ENCODE results near the gene ACBD5. TPM values are rescaled to one million over a fixed set of nuclear protein-coding genes. Genes with fewer than 3 reads are reported as not detected.
"Not testable (repeated sequence)": the region's sequence is repeated elsewhere in the genome, so short reads cannot be mapped to it uniquely, and the experiment has no call there.

ACBD5 gene
- 14.8 TPM for total RNA-seq (ENCODE audit: unreplicated experiment)
- long read RNA-seq, partial matches to known transcripts: 0 of 4 reads
- long read RNA-seq, other reads (novel, unspliced or antisense): 3 of 4 reads

DNA sequence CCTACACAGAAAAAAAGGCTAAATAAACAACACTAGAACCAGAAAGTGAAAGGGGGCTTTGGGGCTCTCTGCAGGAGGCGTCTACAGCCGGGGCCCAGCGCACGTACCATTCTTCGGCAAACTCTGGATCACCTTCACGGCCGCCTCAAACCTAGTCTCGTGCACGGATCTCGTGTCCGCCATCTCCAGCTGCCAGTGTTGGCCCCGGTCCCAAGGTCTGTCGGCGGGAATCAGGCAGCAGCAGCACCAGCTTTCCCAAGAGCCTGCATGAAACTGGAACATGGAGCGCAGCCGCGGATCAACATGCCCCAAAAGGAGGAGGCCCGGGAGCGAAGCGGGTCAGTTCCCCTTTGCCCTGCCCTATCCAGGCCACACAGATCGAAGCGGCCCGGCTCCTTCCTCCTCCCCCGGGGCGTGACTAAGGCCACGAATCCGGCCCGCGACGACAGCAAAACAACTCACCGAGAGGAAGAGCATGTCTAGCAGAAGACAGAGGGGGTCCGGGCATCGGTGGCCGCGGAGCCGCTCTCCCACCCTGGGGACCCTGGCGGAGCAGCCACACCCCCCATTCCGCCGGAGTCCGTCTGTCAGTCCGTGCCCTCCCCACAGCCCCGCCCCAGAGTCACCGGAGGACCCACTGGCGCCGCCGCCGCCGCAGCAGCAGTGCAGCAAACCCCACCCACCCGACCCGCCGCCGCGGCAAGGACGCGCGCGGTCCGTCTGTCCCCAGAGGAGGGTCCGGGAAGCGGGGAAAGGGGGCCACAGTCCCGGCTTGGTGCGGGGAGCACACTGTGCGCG is at the start of gene ACBD5:
Gene ACBD5, minus strand, starts transcription at position 586 of the 798 bp plus-strand sequence. Its CDS starts 109 bp downstream, at position 477.
- TF ChIP-seq, protein P1, sequence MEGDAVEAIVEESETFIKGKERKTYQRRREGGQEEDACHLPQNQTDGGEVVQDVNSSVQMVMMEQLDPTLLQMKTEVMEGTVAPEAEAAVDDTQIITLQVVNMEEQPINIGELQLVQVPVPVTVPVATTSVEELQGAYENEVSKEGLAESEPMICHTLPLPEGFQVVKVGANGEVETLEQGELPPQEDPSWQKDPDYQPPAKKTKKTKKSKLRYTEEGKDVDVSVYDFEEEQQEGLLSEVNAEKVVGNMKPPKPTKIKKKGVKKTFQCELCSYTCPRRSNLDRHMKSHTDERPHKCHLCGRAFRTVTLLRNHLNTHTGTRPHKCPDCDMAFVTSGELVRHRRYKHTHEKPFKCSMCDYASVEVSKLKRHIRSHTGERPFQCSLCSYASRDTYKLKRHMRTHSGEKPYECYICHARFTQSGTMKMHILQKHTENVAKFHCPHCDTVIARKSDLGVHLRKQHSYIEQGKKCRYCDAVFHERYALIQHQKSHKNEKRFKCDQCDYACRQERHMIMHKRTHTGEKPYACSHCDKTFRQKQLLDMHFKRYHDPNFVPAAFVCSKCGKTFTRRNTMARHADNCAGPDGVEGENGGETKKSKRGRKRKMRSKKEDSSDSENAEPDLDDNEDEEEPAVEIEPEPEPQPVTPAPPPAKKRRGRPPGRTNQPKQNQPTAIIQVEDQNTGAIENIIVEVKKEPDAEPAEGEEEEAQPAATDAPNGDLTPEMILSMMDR (IDR thresholded peaks at IDR 0.05; ENCODE audit: unreplicated experiment): no peak
- peaks cover 9% of the 10 kb centered on the region for H3K27me3 Mint-ChIP-seq (ENCODE audit: unreplicated experiment)

GRCh38 chr10:27285093-27285492 is 44.5 kb upstream of the ACBD5 start:
- Mint-ChIP-seq H3K9me3 (ENCODE audit: unreplicated experiment) (no peaks in the 10 kb centered on the region), H3K27ac (ENCODE audit: unreplicated experiment) (no peak overlapping the region), H3K4me1 (ENCODE audit: unreplicated experiment) (no peaks in the 10 kb centered on the region), H3K27me3 (ENCODE audit: unreplicated experiment) (peaks cover 3% of the 10 kb centered on the region), H3K36me3 (ENCODE audit: low read depth, unreplicated experiment) (peaks cover 6% of the 10 kb centered on the region), H3K4me3 (ENCODE audit: unreplicated experiment) (no peak overlapping the region)
- no peak for DNase-seq (ENCODE audit: low spot score)
- TF ChIP-seq, protein P1 (IDR thresholded peaks at IDR 0.05; ENCODE audit: unreplicated experiment): no peak

More for the DNA sequence above, at the start of gene ACBD5:
- Mint-ChIP-seq H3K36me3 (ENCODE audit: low read depth, unreplicated experiment) (no peaks in the 10 kb centered on the region), H3K4me1 (ENCODE audit: unreplicated experiment) (peaks cover 11% of the 10 kb centered on the region), H3K9me3 (ENCODE audit: unreplicated experiment) (no peaks in the 10 kb centered on the region), H3K4me3 (ENCODE audit: unreplicated experiment) (peak within 1 kb of the TSS; percentile 95), H3K27ac (ENCODE audit: unreplicated experiment) (peak within 1 kb of the TSS; percentile 86)
- DNase-seq (ENCODE audit: low spot score): peak; percentile 79

GRCh38 chr10:27276581-27276980 is 36.0 kb upstream of the ACBD5 start:
- H3K27ac Mint-ChIP-seq (ENCODE audit: unreplicated experiment): no peak overlapping the region
- no peaks in the 10 kb centered on the region for H3K9me3 Mint-ChIP-seq (ENCODE audit: unreplicated experiment)
- no peaks in the 10 kb centered on the region for H3K36me3 Mint-ChIP-seq (ENCODE audit: low read depth, unreplicated experiment)
- no peaks in the 10 kb centered on the region for H3K27me3 Mint-ChIP-seq (ENCODE audit: unreplicated experiment)
- H3K4me3 Mint-ChIP-seq (ENCODE audit: unreplicated experiment): no peak overlapping the region
- no peak for DNase-seq (ENCODE audit: low spot score)
- no peaks in the 10 kb centered on the region for H3K4me1 Mint-ChIP-seq (ENCODE audit: unreplicated experiment)
- TF ChIP-seq, protein P1 (IDR thresholded peaks at IDR 0.05; ENCODE audit: unreplicated experiment): no peak

DNA sequence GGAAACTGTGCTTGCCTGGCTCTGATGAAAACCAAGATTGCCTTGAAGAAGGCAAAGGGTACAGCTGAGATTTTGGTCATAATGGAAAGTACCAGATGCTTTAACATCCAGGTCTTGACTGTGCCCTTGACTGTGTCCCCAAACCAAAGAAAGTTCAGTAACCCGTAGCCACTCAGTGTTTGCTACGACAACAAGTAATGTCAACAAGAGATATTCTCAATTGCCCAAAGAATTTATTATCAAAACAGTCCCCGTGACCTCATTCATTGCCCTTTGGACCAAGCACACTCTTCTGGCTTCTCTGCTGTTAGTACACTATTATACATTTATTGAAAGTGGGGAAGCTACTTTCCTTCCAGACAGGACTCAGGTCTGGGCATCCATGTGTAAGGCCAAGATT is 25.4 kb upstream of the ACBD5 start:
- H3K36me3 Mint-ChIP-seq (ENCODE audit: low read depth, unreplicated experiment); H3K4me3 Mint-ChIP-seq (ENCODE audit: unreplicated experiment); H3K27ac Mint-ChIP-seq (ENCODE audit: unreplicated experiment); H3K4me1 Mint-ChIP-seq (ENCODE audit: unreplicated experiment); DNase-seq (ENCODE audit: low spot score); H3K27me3 Mint-ChIP-seq (ENCODE audit: unreplicated experiment); H3K9me3 Mint-ChIP-seq (ENCODE audit: unreplicated experiment): not testable (repeated sequence)

- H3K27me3 Mint-ChIP-seq (ENCODE audit: unreplicated experiment); H3K4me1 Mint-ChIP-seq (ENCODE audit: unreplicated experiment): not testable (repeated sequence)
Measured at GRCh38 chr10:27262788-27263187, 22.2 kb upstream of the ACBD5 start.

More at GRCh38 chr10:27262788-27263187, 22.2 kb upstream of the ACBD5 start:
- H3K4me3 Mint-ChIP-seq (ENCODE audit: unreplicated experiment); H3K9me3 Mint-ChIP-seq (ENCODE audit: unreplicated experiment); DNase-seq (ENCODE audit: low spot score); H3K27ac Mint-ChIP-seq (ENCODE audit: unreplicated experiment): not testable (repeated sequence)
- peaks cover 14% of the 10 kb centered on the region for H3K36me3 Mint-ChIP-seq (ENCODE audit: low read depth, unreplicated experiment)

All from endothelial cell (in vitro differentiated cells).